IPS-20b (cell line): Measurements from ENCODE around the gene TOX2.

Source experiments
- H3K27ac ChIP-seq: one replicate; pipeline ENCODE4 v1.5.1; 2013; ENCODE audit warnings: low read length
- H3K27me3 ChIP-seq: 2 replicates; pipeline ENCODE4 v1.6.1; 2013; ENCODE audit warnings: mild to moderate bottlenecking, low read length, inconsistent platforms; ENCODE audit not compliant: insufficient read depth
- H3K36me3 ChIP-seq: 2 replicates; pipeline ENCODE4 v1.6.1; 2013; ENCODE audit warnings: low read depth, mild to moderate bottlenecking, inconsistent platforms, low read length, moderate library complexity; ENCODE audit not compliant: insufficient read depth
- H3K4me1 ChIP-seq: 2 replicates; pipeline ENCODE4 v1.6.1; 2013; ENCODE audit warnings: mild to moderate bottlenecking, control low read depth, inconsistent platforms, low read length, moderate library complexity; ENCODE audit not compliant: insufficient read depth
- H3K4me3 ChIP-seq: 2 replicates; pipeline ENCODE4 v1.5.1; 2013; ENCODE audit warnings: mild to moderate bottlenecking, low read length, inconsistent platforms
- H3K9ac ChIP-seq: 2 replicates; pipeline ENCODE4 v1.6.1; 2013; ENCODE audit warnings: low read depth, mild to moderate bottlenecking, inconsistent platforms, low read length, moderate library complexity
- H3K9me3 ChIP-seq: 2 replicates; pipeline ENCODE4 v1.6.1; 2013; ENCODE audit warnings: mild to moderate bottlenecking, low read depth, low read length, inconsistent platforms; ENCODE audit not compliant: insufficient read depth

TOX2 gene

GRCh38 chr20:43985608-43986316 lies 71.1 kb downstream of the TOX2 start:
- Histone ChIP-seq H3K36me3 (no peaks in the 10 kb centered on the region), H3K9ac (no peak overlapping the region), H3K27ac (no peak overlapping the region), H3K27me3 (no peaks in the 10 kb centered on the region), H3K4me3 (no peak overlapping the region), H3K4me1 (no peaks in the 10 kb centered on the region), H3K9me3 (no peaks in the 10 kb centered on the region)

GRCh38 chr20:43987018-43987417 lies 72.4 kb downstream of the TOX2 start:
- Histone ChIP-seq H3K9ac (no peak overlapping the region), H3K4me3 (no peak overlapping the region), H3K9me3 (no peaks in the 10 kb centered on the region), H3K27me3 (no peaks in the 10 kb centered on the region), H3K27ac (no peak overlapping the region), H3K4me1 (no peaks in the 10 kb centered on the region), H3K36me3 (no peaks in the 10 kb centered on the region)

- no peaks in the 10 kb centered on the region for H3K27me3 ChIP-seq
- H3K27ac ChIP-seq, result no peak overlapping the region
- H3K4me3 ChIP-seq, result no peak overlapping the region
- H3K9me3 ChIP-seq, result no peaks in the 10 kb centered on the region
- no peak overlapping the region for H3K9ac ChIP-seq
- no peaks in the 10 kb centered on the region for H3K36me3 ChIP-seq
- H3K4me1 ChIP-seq, result no peaks in the 10 kb centered on the region
These were observed 72.9 kb downstream of the TOX2 start for GRCh38 chr20:43987531-43987930.

- H3K4me1 ChIP-seq, result no peaks in the 10 kb centered on the region
- no peak overlapping the region for H3K4me3 ChIP-seq
- no peaks in the 10 kb centered on the region for H3K9me3 ChIP-seq
- H3K27me3 ChIP-seq, result no peaks in the 10 kb centered on the region
- H3K27ac ChIP-seq, result no peak overlapping the region
- H3K36me3 ChIP-seq, result no peaks in the 10 kb centered on the region
- no peak overlapping the region for H3K9ac ChIP-seq
These were observed 73.8 kb downstream of the TOX2 start for GRCh38 chr20:43988451-43988850.

GRCh38 chr20:43988867-43989266 lies 74.2 kb downstream of the TOX2 start:
- Histone ChIP-seq H3K9ac (no peak overlapping the region), H3K27me3 (no peaks in the 10 kb centered on the region), H3K4me1 (no peaks in the 10 kb centered on the region), H3K27ac (no peak overlapping the region), H3K4me3 (no peak overlapping the region), H3K36me3 (no peaks in the 10 kb centered on the region), H3K9me3 (no peaks in the 10 kb centered on the region)

GRCh38 chr20:43991261-43991660 lies 76.6 kb downstream of the TOX2 start:
- Histone ChIP-seq H3K4me3 (no peak overlapping the region), H3K27me3 (no peaks in the 10 kb centered on the region), H3K4me1 (no peaks in the 10 kb centered on the region), H3K9ac (no peak overlapping the region), H3K27ac (no peak overlapping the region), H3K36me3 (no peaks in the 10 kb centered on the region), H3K9me3 (no peaks in the 10 kb centered on the region)

- no peaks in the 10 kb centered on the region for H3K36me3 ChIP-seq
- H3K27ac ChIP-seq, result no peak overlapping the region
- no peaks in the 10 kb centered on the region for H3K27me3 ChIP-seq
- H3K9me3 ChIP-seq, result no peaks in the 10 kb centered on the region
- no peak overlapping the region for H3K9ac ChIP-seq
- H3K4me1 ChIP-seq, result no peaks in the 10 kb centered on the region
- no peak overlapping the region for H3K4me3 ChIP-seq
These were observed 77.3 kb downstream of the TOX2 start for GRCh38 chr20:43991982-43992381.

GRCh38 chr20:43992885-43993284 lies 78.2 kb downstream of the TOX2 start:
- H3K27me3 ChIP-seq, result no peaks in the 10 kb centered on the region
- H3K9ac ChIP-seq, result no peak overlapping the region
- no peaks in the 10 kb centered on the region for H3K9me3 ChIP-seq
- H3K4me3 ChIP-seq, result no peak overlapping the region
- H3K4me1 ChIP-seq, result no peaks in the 10 kb centered on the region
- no peak overlapping the region for H3K27ac ChIP-seq
- H3K36me3 ChIP-seq, result no peaks in the 10 kb centered on the region

GRCh38 chr20:43993560-43993959 lies 78.9 kb downstream of the TOX2 start:
- Histone ChIP-seq H3K9ac (no peak overlapping the region), H3K9me3 (no peaks in the 10 kb centered on the region), H3K36me3 (no peaks in the 10 kb centered on the region), H3K27me3 (no peaks in the 10 kb centered on the region), H3K4me1 (no peaks in the 10 kb centered on the region), H3K4me3 (no peak overlapping the region), H3K27ac (no peak overlapping the region)

- Histone ChIP-seq H3K27me3 (no peaks in the 10 kb centered on the region), H3K9ac (no peak overlapping the region), H3K36me3 (no peaks in the 10 kb centered on the region), H3K27ac (no peak overlapping the region), H3K9me3 (no peaks in the 10 kb centered on the region), H3K4me3 (no peak overlapping the region), H3K4me1 (no peaks in the 10 kb centered on the region)
These were observed 79.9 kb downstream of the TOX2 start for GRCh38 chr20:43994486-43995100.

GRCh38 chr20:43995645-43996044 lies 81.0 kb downstream of the TOX2 start:
- Histone ChIP-seq H3K27me3 (no peaks in the 10 kb centered on the region), H3K4me3 (no peak overlapping the region), H3K27ac (no peak overlapping the region), H3K9ac (no peak overlapping the region), H3K4me1 (no peaks in the 10 kb centered on the region), H3K36me3 (no peaks in the 10 kb centered on the region), H3K9me3 (no peaks in the 10 kb centered on the region)

GRCh38 chr20:43996240-43996930 lies 81.7 kb downstream of the TOX2 start:
- Histone ChIP-seq H3K9ac (no peak overlapping the region), H3K36me3 (no peaks in the 10 kb centered on the region), H3K4me1 (no peaks in the 10 kb centered on the region), H3K9me3 (no peaks in the 10 kb centered on the region), H3K27me3 (no peaks in the 10 kb centered on the region), H3K27ac (no peak overlapping the region), H3K4me3 (no peak overlapping the region)
